ENCODE data around the gene TAGLN3. TPM values are rescaled to one million over a fixed set of nuclear protein-coding genes. Genes with fewer than 3 reads are reported as not detected.

Gene TAGLN3
- total and polyA plus RNA-seq, 2 donors (not counting 3 experiments of a cell fraction or from before 2014, with no cell fraction given), result not detected

DNA sequence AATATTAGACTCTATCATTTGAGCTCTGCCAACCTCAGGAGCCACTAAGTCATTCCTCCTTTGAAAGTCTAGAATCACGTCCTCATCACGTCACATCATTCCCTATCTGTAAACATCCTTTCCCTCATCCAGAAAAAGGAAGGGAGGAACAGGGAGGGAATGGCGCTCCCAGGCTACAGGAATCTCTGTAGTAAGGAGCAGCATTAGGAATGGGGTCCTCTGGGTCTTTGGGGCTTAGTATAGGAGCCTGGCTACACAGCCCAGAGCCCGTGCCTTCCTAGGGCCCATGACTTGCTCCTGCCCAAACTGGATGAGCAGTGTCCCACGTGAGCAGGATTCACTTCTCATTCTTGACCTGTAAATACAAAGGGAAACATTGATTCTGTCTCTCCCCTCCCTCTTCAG lies 1.6 kb downstream of the TAGLN3 start:
- no peak overlapping the region for H3K27ac ChIP-seq (ENCODE audit: insufficient read depth, low read depth, low read length)
- intact Hi-C loops (cut with micrococcal nuclease), result no loop called here
- no peak for FAIRE-seq
- no peaks in the 10 kb centered on the region for H3K36me3 ChIP-seq (ENCODE audit: control insufficient read depth in 2 of 2, extremely low read depth in 1 of 2, insufficient read depth in 2 of 2, low read length in 2 of 2)
- no peaks in the 10 kb centered on the region for H3K9me1 ChIP-seq (replicated peaks; ENCODE audit: control insufficient read depth, extremely low read depth, insufficient read depth, low read length)
- no peak overlapping the region for H3K4me2 ChIP-seq (ENCODE audit: insufficient read depth, low read length)
- no peak overlapping the region for H3K9ac ChIP-seq (replicated peaks; ENCODE audit: extremely low read depth, insufficient read depth, low read length)
- ChIA-PET CTCF (interaction anchor here (5.0 to 14.6 kb wide), 3 partner anchors 11 to 14 kb away, joined by 51 to 291 read pairs (median 61); no protein-coding TSS in a partner anchor), POLR2A (no interaction called here)
- H3K79me2 ChIP-seq (ENCODE audit: control insufficient read depth, insufficient read depth, low read length), result no peaks in the 10 kb centered on the region
- no peaks in the 10 kb centered on the region for H3K9me3 ChIP-seq (replicated peaks; ENCODE audit: control insufficient read depth, insufficient read depth, low read length)
- dilution Hi-C loops (cut with MboI; ENCODE audit: extremely low pct_ligation_motif_present, low sequenced_read_pairs), result no loop called here
- BruUV-seq (replicated peaks), result no TSS peak
- H3K27me3 ChIP-seq (ENCODE audit: control insufficient read depth in 2 of 2, insufficient read depth in 2 of 2, low read length in 2 of 2), result no peaks in the 10 kb centered on the region
- no peaks in the 10 kb centered on the region for H4K20me1 ChIP-seq (replicated peaks; ENCODE audit: control insufficient read depth, extremely low read depth, insufficient read depth, low read length)
- H3K4me1 ChIP-seq (ENCODE audit: control insufficient read depth, extremely low read depth, insufficient read depth, low read length), result peaks cover 10% of the 10 kb centered on the region
- DNase-seq (ENCODE audit: low read depth, low spot score), result no peak
- no peak overlapping the region for H2AFZ ChIP-seq (ENCODE audit: low read depth, low read length)
- no peak overlapping the region for H3K4me3 ChIP-seq (replicated peaks in 1 of 3; ENCODE audit: insufficient read depth in 1 of 3, low read depth in 1 of 3, low read length in 3 of 3)
- TF ChIP-seq MAX (IDR thresholded peaks at IDR 0.05; ENCODE audit: insufficient read depth, insufficient read length) (no peak), CTCF (IDR thresholded peaks at IDR 0.05; ENCODE audit: extremely low read depth in 1 of 2, insufficient read depth in 1 of 2, low read depth in 1 of 2, low read length in 2 of 2) (no peak), JUN (IDR thresholded peaks at IDR 0.05; ENCODE audit: borderline replicate concordance, insufficient read depth, insufficient read length, low read depth) (no peak), FOS (IDR thresholded peaks at IDR 0.05; ENCODE audit: borderline replicate concordance, insufficient read depth, low read length) (no peak), GATA2 (IDR thresholded peaks at IDR 0.05; ENCODE audit: insufficient read depth, insufficient read length, low read depth, low read length) (no peak), EZH2 (IDR thresholded peaks at IDR 0.05; ENCODE audit: borderline replicate concordance, low read depth, low read length, severe bottlenecking) (no peak), POLR2AphosphoS5 (IDR thresholded peaks at IDR 0.05; ENCODE audit: insufficient read depth, low read depth, low read length) (no peak)

All from endothelial cell of umbilical vein (primary cell).